Stimulated activated naive CD8-positive, alpha-beta T cell treated with anti-CD3 and anti-CD28 coated beads, Interleukin-15, amount 100 ng/mL, for 72 hours (primary cell): ENCODE data around the gene DBN1.

Experiments used
- ATAC-seq: fragments of 150-1000 bp; cut with Tn5 transposase; 2 replicates; pipeline ENCODE4 v1.10.0; 2021; ENCODE audit warnings: mild to moderate bottlenecking, moderate library complexity
- DNase-seq, 2 donors: peaks; one replicate each; pipeline ENCODE4 v3.0.0; 2021 to 2022
- H3K27ac Mint-ChIP-seq, 2 donors: one replicate each; pipeline ENCODE4 v1.8.0; 2022; ENCODE audit warnings: mild to moderate bottlenecking in 2 of 2, mixed read lengths in 2 of 2, moderate library complexity in 2 of 2
- H3K27me3 Mint-ChIP-seq: one replicate; pipeline ENCODE4 v1.8.0; 2022; ENCODE audit warnings: mixed read lengths
- H3K4me1 Mint-ChIP-seq: one replicate; pipeline ENCODE4 v1.8.0; 2022; ENCODE audit warnings: mild to moderate bottlenecking, mixed read lengths
- H3K4me3 Mint-ChIP-seq, 2 donors: one replicate each; pipeline ENCODE4 v1.8.0; 2022; ENCODE audit warnings: mild to moderate bottlenecking in 2 of 2, mixed read lengths in 2 of 2, moderate library complexity in 1 of 2
- H3K9me3 Mint-ChIP-seq, 2 donors: one replicate each; pipeline ENCODE4 v1.8.0; 2022; ENCODE audit warnings: mixed read lengths in 2 of 2

DBN1 gene

DNA sequence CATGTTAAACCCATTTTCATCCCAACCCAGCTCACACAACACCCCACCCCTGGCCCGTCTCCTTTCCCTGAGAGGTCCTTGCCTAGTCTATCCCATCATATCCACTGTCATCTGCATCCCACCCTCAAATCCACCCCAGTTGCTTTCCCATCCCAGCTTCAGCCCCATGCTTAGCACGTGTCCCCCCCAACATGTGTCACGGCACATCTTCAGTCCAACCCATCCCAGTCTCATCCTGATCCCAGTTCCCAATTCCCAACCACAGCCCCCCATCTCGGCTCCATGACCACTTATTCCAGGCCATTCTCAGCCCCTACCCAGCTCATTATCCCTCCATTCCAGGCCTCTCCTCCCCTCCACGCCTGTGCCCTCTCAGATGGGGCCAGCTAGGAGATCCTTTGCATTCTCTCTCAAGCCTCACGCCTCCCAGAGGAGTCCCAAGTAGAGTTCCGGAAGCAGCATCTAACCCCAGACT is 605 bp upstream of the DBN1 start:
- DNase-seq: no peak
- Mint-ChIP-seq H3K9me3 (no peaks in the 10 kb centered on the region), H3K4me3 (peak overlapping the region; percentile 68 to 89), H3K4me1 (peaks cover 87% of the 10 kb centered on the region), H3K27me3 (no peaks in the 10 kb centered on the region), H3K27ac (peak overlapping the region; percentile 88)
- ATAC-seq: no peak

DNA sequence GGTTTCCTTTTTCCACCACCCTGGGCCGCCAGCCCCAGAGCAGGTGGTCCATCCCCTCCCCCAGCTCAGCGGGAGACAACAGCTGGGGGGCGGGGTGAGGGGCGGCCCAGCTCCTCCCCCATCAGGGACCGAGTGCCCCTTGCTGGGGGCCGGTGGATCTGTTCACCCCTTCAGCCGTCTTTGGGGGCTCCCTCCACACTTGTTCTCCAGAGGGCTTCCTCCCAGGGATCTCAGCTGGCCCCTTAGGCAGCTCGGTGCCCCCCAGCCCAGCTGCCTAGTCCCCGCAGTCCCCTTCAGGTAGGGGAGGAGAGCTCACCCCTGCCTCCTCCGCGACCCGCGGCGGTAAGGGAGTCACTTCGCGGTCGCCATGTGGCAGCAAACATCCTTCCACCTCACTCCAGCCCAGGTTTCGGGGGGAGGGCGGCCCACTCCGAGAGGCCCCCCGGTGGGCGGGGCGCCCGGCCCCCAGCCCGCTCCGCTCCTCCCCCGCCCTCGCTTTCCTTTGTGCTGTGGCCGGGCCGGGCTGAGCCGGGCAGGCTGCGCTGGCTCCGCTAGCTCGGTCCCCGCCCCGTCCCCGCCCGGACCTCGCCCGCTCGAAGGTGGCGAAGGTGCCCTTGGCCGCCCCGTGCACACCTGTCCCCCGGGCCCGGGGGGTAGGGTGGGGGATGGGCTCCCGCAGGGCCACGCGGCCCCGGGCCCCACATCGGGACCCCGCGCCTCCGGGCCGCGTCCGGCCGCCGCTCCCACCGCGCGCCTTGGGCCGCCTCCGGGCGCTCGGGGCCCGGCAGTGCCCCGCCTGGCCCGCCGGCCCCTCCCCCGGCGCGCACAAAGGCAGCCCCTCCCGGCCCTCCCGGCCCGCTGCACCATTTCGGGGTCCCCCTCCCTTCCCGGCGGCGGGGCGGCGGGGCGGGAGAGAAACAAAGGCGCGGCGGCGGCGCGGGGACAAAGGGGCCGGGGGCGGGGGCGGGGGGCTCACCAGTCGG is 683 bp downstream of the DBN1 start:
- Mint-ChIP-seq H3K27ac (peak overlapping the region; percentile 78 to 92), H3K4me1 (peaks cover 82% of the 10 kb centered on the region), H3K9me3 (no peaks in the 10 kb centered on the region), H3K27me3 (no peaks in the 10 kb centered on the region), H3K4me3 (peak overlapping the region; percentile 88 to 92)
- peak; percentile 85 to 92 for DNase-seq
- ATAC-seq: peak; percentile 78

DNA sequence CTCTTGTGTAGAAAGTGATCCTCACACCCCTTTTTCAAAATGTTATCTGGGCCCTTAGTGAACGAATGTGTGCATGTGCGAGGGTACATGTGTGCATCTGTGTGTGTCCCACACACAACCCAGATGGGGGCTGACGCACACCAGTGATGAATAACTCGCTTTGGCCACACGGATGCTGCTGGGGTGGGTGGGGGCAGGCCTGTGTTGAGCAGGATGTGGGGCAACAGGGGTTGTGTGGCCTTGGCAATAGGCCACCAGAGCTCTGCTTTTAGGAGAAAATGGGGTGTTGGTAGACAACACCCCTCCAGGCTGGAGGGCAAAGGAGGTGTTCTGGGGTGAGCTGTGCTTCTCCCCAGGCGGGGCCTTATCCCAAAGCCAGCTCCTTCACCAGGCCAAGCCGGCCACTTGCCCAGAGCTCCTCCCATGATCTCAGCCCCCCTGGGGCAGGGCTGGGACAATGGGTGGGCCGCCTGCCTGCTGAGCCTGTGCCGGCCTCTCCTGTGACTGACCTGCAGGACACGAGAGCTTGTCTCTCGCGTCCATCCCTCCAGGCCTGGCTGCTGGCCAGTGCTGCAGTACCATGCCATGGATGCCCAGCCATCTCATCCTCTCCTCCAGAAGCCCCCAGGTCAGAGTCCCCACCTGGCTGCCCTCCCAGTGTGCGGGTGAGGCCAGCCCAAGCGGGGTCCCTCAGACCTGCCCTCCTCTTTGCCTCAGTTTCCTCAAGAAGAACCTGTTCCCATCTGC is 1.7 kb downstream of the DBN1 start:
- DNase-seq: peak; percentile 59 to 84
- Mint-ChIP-seq H3K27me3 (no peaks in the 10 kb centered on the region), H3K9me3 (no peaks in the 10 kb centered on the region), H3K27ac (peak overlapping the region; percentile 78 to 92), H3K4me1 (peaks cover 78% of the 10 kb centered on the region), H3K4me3 (peak overlapping the region; percentile 88 to 92)
- ATAC-seq: peak; percentile 79

DNA sequence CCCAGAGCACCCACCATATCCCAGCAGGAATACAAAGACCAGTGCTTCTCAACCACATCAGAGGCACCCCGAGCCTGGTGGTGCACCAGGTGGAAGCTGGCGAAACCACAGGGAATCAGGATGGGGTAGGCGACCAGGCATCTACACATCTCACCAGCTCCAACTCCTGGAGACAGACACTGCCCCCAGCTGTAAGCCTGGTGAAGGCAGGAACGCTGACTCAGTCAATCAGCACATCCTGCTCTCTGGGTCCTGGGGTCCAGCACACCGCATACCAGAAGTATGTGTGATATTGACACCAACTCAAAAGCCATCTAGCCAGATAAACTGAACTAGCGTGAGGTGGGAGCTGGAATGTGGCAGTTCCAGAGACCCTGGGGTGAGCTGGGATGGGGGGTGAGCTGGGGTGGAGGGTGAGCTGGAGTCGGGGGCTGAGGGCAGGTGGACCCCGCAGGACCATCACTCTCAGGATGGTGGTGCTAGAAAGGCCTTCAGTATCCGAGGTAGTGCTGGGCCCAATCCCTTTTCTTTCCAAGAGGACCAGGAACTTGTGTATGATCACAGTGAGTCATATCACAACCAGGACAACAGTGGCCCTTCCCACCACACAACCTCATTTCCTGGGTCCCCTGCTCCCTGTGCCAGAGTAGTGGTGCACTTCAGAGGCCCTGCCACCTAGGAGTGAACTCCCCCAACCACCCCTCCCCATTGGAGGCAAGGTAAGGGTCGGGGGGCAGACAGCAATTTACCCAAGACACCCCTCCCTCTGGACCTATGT is 2.5 kb downstream of the DBN1 start:
- Mint-ChIP-seq H3K9me3 (no peaks in the 10 kb centered on the region), H3K4me1 (peaks cover 71% of the 10 kb centered on the region), H3K4me3 (peak overlapping the region; percentile 88 to 92), H3K27ac (peak overlapping the region in 1 of 2 donors; percentile 79), H3K27me3 (no peaks in the 10 kb centered on the region)
- DNase-seq (no peak), ATAC-seq (no peak)

DNA sequence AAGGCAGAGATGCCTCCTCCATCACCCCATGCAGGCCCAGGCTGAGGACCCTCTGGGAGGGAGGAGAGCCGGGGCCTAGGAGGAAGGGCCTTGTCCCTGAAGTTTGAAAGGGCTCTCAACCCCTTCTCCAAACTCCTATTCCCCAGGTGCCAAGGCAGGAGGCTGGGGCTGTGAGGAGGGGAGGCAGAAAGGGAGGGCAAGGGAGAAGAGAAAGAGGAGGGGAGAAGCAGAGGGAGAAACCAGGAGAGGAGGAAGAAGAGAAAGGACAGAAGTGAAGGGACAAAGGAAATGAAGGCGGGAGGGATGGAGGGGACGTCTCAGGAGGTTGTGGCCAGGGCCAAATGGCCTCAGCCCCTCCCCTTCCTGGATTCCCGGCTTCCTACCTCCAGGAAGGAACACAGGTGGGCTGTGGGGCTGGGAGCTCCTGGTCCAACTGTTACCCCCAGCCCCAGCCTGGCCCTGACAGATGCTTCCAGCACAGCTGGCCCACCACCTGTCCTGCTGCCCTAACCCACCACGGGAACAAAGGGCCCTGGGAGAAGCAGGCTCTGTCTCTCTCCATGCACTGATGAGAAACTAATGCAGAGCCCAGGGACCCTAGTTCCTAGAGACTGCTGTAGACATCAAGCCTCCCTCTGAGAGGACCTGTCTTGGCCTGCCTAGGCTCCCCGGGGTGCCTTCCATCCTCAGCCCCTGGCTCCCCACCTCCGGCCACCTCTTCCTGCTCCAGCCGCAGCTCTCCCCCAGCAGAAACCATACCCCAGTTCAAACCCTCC is 3.5 kb downstream of the DBN1 start:
- no peaks in the 10 kb centered on the region for H3K9me3 Mint-ChIP-seq
- H3K4me3 Mint-ChIP-seq: peak overlapping the region in 1 of 2 donors; percentile 71
- DNase-seq (no peak), ATAC-seq (no peak)
- no peaks in the 10 kb centered on the region for H3K27me3 Mint-ChIP-seq
- H3K27ac Mint-ChIP-seq: peak overlapping the region; percentile 37 to 88
- peaks cover 61% of the 10 kb centered on the region for H3K4me1 Mint-ChIP-seq

DNA sequence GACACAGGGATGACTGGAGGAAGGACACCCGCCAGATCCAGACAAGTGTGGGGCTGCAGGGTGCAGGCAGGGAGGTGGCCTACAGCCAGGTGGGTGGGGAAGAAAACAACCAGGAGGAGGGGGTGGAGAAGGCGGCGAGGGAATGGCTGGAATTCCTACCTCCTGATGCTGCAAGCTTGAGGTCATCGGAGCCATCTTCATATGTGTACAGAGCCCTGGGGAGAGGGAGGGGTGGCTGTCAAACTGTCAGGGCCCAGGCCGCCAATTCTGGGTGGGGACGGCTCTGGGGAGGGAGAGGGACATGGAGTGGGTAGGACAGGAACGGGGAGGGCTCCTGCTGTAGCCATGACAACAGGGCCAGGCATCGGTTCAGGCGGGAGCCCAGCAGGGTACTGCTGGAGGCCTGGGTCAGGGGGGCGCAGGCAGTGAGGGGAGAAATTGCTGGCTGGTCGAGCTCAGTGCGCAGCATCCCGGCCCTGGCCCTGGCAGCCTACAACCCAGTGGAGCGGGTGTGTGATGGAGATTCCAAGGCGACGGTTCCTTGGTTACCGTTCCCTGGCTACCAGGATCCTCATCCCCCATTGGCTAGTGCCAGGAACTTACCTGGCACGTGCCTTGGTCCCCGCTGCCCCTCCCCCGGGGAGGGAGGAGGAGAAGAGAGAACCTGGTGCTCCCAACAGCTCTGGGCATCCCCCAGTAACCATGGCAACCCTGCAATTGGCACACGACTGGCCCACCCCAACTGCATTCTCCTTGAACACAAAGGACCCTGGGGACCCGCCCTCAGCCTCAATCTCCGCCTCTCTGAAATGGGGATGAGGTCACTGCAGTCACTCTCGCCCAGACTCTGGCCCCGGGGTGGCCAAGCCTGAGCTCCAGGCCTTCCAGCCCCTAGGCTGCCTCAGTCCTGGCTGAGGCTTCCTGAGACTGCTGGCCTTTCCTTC is 4.5 kb downstream of the DBN1 start:
- no peaks in the 10 kb centered on the region for H3K9me3 Mint-ChIP-seq
- peak overlapping the region; percentile 37 to 88 for H3K27ac Mint-ChIP-seq
- DNase-seq (no peak), ATAC-seq (no peak)
- peaks cover 51% of the 10 kb centered on the region for H3K4me1 Mint-ChIP-seq
- H3K27me3 Mint-ChIP-seq: no peaks in the 10 kb centered on the region
- H3K4me3 Mint-ChIP-seq: peak overlapping the region in 1 of 2 donors; percentile 31

DNA sequence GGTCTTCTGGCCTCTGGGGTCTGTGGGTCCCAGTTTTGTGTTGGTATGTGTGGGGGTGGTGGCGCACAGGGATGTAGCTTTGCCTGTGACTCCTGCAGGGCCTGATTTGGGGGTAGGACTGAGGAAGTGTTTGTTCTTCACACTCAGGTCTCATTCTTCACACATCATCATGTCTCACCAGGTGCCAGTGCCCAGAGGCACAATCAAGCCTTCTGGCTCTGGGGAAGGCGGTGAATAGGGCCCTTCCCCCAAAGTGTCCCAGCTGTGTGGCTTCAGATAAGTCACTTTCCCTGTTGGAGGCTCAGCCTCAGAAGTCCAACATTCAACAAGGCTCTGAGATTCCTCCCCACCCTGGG is 5.1 kb downstream of the DBN1 start:
- peak overlapping the region in 1 of 2 donors; percentile 23 for H3K27ac Mint-ChIP-seq
- H3K9me3 Mint-ChIP-seq: no peaks in the 10 kb centered on the region
- ATAC-seq: no peak

DNA sequence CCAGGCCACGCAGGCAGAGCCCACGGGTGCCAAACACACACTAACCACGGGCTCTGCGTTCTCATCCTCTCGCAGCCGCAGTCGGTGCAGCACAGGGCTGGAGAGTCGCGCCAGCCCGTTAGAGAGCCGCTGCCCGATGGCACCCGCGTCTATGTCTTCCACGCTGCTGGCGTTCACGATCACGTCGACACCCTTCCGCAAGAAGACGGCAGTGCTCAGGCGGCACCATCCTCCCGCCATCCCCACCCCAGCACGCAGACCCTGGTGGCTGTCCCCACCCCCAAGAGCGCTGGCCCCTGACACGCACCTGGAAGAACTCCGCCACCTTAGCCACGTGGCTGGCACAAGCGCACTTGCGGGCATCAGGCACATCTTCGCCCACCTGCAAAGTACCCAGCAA is 6.0 kb downstream of the DBN1 start:
- H3K27ac Mint-ChIP-seq: no peak overlapping the region
- no peaks in the 10 kb centered on the region for H3K9me3 Mint-ChIP-seq
- no peak for DNase-seq
- no peak overlapping the region for H3K4me3 Mint-ChIP-seq
- no peak for ATAC-seq
- no peaks in the 10 kb centered on the region for H3K27me3 Mint-ChIP-seq
- H3K4me1 Mint-ChIP-seq: peaks cover 61% of the 10 kb centered on the region

More for the DNA sequence above, 5.1 kb downstream of the DBN1 start:
- Mint-ChIP-seq H3K4me3 (no peak overlapping the region), H3K27me3 (no peaks in the 10 kb centered on the region), H3K4me1 (peaks cover 52% of the 10 kb centered on the region)
- no peak for DNase-seq

DNA sequence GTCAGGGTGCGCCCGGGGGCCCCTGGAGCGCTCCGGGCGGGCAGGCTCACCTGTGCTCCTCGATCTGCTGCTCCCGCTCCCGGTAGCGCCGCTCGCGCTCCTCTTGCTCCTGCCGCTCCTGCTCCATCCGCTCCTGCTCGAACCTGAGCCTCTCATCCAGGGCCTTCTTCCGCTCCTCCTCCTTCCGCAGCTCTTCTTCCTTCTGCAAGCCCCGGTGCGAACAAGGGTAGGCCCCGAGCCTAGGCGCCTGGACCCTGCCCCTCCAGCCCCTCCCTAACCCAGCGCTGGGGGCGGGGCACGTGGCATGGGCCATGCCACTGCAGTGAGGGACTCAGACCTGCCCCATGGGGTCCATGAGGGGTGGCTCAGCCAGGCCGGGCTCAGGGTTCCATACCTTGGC is 6.6 kb downstream of the DBN1 start:
- Mint-ChIP-seq H3K4me3 (peak overlapping the region in 1 of 2 donors; percentile 11), H3K27ac (no peak overlapping the region), H3K27me3 (no peaks in the 10 kb centered on the region), H3K9me3 (no peaks in the 10 kb centered on the region), H3K4me1 (peaks cover 61% of the 10 kb centered on the region)
- ATAC-seq (no peak), DNase-seq (no peak)

DNA sequence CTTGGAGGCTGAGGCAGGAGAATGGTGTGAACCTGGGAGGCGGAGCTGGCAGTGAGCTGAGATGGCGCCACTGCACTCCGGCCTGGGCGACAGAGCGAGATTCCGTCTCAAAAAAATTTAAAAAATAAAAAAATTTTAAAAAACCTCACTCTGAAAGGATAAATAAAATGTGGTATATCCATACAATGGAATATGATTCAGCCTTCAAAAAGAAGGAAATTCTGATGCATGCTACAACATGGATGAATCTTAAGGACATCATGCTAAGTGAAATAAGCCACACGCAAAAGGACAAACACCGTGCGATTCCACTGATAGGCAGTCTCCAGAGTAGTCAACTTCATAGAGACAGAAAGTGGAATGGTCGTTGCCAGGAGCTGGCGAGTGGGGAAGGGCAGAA is 8.4 kb downstream of the DBN1 start:
- DNase-seq (no peak), ATAC-seq (no peak)
- H3K4me3 Mint-ChIP-seq: no peak overlapping the region
- H3K4me1 Mint-ChIP-seq: peaks cover 50% of the 10 kb centered on the region
- H3K27ac Mint-ChIP-seq: no peak overlapping the region
- H3K9me3 Mint-ChIP-seq: no peaks in the 10 kb centered on the region
- H3K27me3 Mint-ChIP-seq: no peaks in the 10 kb centered on the region

DNA sequence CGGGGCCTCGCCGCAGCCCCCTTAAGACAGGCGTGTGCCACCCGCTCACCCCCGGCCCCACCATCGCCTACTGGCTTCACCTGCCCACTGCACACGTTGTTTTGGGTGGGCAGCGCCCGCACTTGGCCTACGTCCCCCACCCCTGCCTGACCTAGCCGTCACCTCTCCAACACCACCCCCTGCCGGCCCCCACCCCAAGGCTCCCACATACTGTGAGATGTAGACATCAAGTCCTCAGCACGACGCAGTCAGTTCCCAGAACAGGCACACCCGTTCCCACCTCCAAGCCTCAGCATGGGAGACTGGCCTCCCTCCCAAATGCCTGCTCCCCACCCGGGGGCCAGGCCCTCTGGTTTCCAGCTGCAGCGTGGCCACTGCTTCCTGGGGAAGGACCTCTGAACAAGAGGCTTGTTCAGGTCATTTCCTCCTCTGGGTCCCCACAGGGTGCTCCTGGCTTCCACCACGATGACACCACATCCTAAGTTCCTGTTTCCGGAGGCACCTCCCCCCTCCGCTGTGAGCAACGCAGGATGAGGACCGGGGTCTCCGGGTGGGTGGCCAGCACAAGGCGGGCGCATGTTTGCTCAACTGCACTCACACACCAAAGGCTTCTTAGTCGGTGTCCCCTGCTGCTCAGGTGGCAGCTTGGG is 11.3 kb downstream of the DBN1 start:
- Mint-ChIP-seq H3K9me3 (no peaks in the 10 kb centered on the region), H3K27me3 (no peaks in the 10 kb centered on the region), H3K27ac (peak overlapping the region; percentile 19 to 82), H3K4me3 (peak overlapping the region; percentile 46 to 51), H3K4me1 (peaks cover 36% of the 10 kb centered on the region)
- no peak for DNase-seq
- no peak for ATAC-seq

DNA sequence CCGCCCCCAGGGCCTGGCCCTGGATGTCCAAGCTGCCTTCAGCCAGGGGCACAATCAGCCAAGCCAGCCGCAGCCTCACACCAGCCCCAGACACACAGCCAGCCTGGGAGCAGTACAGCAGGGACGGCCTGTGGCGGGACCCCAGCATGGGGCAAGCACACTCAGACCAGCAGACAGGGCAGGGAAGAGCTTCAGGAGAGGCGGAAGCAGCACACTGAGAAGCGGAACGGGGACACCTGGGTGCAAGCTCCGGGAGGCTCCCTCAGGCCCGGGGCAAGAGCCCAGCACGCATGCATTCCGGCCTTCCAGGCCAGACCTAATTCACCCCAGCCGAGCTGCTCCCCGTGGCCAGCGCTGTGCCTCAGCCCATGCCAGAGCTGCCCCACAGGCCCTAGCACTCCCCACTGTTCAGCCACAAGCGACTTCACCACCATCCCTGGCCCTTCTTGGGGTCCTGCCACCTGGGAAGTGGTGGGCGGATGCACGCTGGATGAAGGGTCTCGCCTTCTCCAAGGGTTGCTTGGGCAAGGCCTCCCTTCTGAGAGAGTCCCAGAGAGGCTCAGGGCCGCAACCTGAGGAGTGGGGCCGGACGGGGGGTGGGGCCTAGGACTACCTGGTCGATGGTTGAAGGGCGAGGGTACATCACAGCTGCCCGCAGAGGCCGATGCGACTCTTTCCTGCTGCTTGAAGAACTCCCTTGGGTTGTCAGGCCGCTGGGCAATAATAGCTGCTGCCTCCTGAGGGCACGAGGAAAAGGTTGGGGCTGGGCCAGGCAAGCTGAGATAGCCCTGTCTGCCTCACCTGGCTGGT is 13.4 kb downstream of the DBN1 start:
- Mint-ChIP-seq H3K4me3 (no peak overlapping the region), H3K9me3 (no peaks in the 10 kb centered on the region), H3K27me3 (no peaks in the 10 kb centered on the region), H3K4me1 (peaks cover 42% of the 10 kb centered on the region), H3K27ac (peak overlapping the region in 1 of 2 donors; percentile 74)
- ATAC-seq (no peak), DNase-seq (no peak)

DNA sequence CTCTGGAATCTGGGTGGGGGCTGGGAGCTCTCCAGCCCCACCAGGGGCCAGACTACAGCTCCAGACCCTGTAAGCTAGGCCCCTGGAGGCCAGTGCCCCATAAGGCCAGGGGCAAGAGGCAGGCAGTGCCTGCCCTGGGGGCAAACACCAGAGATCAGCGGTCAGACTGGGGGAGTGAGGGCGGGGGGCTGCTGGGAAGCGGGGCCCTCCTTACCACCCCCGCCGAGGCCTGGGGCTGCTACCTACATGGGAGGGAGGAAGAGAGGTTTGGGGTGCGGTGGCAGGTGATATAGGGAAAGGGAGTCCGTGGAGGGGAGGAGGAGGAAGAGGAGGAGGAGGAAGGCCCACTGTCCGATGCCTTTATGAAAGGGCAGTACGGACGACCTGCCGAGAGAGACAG is 14.1 kb downstream of the DBN1 start:
- Mint-ChIP-seq H3K27me3 (no peaks in the 10 kb centered on the region), H3K4me3 (peak overlapping the region in 1 of 2 donors; percentile 10), H3K4me1 (peaks cover 42% of the 10 kb centered on the region), H3K27ac (no peak overlapping the region), H3K9me3 (no peaks in the 10 kb centered on the region)
- no peak for DNase-seq
- no peak for ATAC-seq
